ENCODE results near the gene TTLL13.

Gene TTLL13

GRCh38 chr15:90307661-90308060, 58.3 kb downstream of the TTLL13 start:
- no peak for DNase-seq

GRCh38 chr15:90309020-90309419, 59.7 kb downstream of the TTLL13 start:
- no peak for DNase-seq
